Measurements from ENCODE around the gene LRRC75B.
"Not testable (repeated sequence)": the region's sequence is repeated elsewhere in the genome, so short reads cannot be mapped to it uniquely, and the experiment has no call there.

The LRRC75B gene

DNA sequence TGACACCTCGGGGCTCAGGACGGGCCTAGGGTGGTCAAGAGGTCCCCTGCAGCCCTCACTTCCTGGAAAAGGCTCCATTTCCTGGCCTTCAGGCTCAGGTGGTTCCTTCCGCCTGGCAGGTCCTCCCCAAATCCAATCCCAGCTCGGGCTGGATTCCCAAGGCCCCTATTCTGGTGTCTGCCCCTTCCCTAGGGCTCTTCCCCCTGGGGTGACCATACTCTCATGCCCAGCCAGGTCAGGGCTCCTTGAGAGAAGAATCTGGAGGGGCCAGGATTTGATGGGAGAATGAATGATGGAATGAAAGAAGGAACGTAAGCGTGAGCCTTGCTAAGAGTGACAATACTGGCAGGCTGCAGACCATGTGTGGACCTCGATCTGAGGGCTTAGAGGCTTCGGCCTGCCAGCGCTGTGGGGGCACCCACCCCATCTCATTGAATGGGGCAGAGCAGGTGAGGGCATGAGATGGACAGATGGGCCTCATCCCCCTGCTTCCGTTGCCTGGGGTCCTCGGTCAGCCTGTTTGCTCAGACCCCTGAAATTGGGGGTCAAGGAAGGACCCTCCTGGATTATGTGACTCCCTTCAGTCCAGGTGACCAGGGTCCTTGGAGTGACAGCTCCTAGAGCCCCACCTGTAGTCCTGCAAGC, 9.4 kb upstream of the LRRC75B start:
- not testable (repeated sequence) for DNase-seq

GRCh38 chr22:24601217-24602104, 8.6 kb upstream of the LRRC75B start:
- DNase-seq = peak; percentile 60 to 73

- not testable (repeated sequence) for DNase-seq
Measured at GRCh38 chr22:24599958-24600715, 7.3 kb upstream of the LRRC75B start.

GRCh38 chr22:24599514-24599913, 6.6 kb upstream of the LRRC75B start:
- no peak for DNase-seq

DNA sequence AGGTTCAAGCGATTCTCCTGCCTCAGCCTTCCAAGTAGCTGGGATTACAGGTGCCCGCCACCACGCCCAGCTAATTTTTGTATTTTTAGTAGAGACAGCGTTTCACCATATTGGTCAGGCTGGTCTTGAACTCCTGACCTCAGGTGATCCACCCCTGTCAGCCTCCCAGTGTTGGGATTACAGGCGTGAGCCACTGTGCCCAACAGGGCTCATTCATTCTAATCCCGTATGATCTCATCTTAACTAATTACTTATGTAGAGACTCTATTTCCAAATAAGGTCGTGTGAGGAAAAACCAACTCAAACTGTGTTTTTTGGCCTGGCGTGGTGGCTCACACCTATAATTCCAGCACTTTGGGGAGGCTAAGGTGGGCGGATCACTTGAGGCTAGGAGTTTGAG, 4.2 kb upstream of the LRRC75B start:
- DNase-seq = not testable (repeated sequence)

DNA sequence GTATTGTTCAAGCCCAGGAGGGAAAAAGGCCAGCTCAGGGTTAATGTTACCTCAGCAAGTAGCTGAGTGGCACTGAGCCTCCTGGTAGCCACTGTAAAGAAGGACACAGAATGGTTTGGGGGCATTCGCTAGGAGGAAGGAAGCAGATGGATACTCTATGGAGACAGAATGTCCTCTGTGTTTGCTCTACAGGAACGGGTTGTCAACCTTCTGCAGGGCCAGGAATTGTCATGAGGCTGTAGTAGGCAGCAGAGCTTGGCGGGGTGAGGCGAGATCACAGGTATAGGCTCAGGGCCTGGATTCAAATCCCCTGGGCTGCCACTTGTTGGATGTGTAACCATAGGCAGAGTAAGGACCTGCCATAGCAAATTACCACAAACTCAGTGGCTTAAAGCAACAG, 3.0 kb upstream of the LRRC75B start:
- DNase-seq = no peak

- no peak for DNase-seq
Measured at GRCh38 chr22:24595228-24595627, 2.4 kb upstream of the LRRC75B start.

DNA sequence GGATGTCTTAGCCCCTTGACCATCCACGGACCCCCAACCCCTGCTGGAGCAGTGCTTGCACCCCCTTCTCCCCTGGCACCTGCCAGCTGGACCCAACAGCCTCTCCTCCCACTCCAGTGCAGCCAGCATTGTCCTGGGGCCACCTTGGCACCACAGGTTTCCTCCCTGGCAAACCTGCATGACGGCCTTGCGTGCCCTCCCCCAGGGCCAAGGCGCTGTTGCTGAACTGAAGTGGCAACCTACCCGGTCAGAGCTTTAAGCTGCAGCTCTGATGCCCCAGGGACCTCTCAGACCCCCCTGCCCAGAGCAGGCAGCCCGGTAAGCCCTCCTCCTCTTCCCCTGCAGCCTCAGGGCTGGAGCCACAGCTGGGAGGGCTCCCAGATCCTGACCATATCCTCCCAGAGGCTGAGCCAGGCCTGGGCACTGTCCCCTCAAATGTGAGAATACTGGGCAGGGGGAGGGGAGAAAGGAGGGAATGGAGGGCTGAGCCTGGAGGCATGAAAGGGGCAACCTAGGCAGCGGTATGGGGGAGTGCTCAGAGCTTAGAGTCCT, 1.8 kb upstream of the LRRC75B start:
- DNase-seq = no peak

GRCh38 chr22:24593836-24594568, 1.1 kb upstream of the LRRC75B start:
- DNase-seq = no peak

DNA sequence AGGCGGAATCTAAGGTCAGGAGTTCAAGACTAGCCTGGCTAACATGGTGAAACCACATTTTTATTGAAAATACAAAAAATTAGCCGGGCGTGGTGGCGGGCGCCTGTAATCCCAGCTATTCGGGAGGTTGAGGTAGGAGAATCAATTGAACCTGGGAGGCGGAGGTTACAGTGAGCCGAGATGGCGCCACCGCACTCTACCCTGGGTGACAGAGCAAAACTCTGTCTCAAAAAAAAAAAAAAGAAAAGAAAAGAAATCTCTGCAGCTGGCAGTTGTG, 624 bp upstream of the LRRC75B start:
- DNase-seq = not testable (repeated sequence)

DNA sequence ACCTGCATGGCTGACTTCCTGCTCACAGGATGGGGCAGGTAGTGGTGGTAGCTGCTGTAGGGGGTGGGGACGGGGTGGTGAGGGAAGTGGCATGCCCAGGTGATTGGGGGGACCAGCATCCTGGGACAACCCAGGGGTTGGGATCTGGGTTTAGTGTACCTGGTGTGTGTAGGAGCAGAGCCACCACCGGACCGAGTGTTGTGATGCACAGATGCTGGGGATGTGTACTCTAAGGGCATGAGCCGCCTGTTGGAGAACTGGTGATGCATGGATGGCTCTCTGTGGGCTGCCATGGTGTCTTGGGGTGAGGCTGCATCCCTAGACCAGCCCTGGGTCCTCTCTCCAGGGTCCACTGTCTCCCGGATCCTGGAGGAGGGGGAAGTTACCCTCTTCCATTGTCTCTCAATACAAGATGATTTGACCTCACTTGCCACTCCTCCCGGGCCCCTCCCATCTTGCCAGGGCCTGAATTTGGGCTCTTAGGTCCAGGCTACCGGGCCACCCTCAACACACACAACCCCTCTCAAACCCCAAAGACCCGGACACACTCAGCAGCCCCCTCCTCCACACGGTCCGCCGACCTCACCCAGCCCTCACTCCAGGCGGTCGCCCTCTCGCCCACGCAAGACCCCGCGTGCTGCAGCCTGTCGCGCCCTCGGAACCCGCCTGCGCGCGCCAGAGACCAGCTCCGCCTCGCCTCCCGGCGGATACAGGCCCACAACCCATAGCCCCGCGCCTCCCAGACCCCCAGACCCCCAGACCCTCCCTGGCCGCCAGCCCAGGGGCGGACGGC, 619 bp downstream of the LRRC75B start:
- DNase-seq = no peak

GRCh38 chr22:24591286-24591830, 1.5 kb downstream of the LRRC75B start:
- DNase-seq = no peak

- no peak for DNase-seq
Measured at GRCh38 chr22:24590596-24591173, 2.2 kb downstream of the LRRC75B start.

DNA sequence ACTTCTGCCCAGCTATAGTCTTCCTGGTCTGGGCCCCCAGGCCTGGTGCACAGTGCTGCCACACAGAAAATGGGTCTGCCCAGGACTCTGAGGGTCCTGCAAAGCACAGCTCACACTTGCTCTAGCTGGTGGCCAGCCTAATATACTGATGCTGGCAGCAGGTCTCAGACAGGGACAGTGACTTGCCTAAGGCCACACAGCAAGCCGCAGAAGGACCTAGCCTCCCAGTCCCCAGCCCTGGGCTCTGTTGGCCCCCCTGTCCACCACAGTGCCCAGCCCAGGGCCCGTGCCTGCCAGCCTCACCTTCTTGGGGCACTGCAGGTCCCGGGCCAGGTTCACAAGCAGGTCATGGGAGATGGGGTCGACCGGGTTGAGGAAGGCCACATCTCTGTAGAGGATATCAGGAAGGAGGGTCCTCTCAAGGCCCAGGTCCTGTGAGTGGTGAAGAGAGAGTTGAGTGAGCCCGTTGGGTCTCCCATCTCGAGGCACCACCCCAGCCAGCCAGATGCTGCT, 3.3 kb downstream of the LRRC75B start:
- DNase-seq = no peak

DNA sequence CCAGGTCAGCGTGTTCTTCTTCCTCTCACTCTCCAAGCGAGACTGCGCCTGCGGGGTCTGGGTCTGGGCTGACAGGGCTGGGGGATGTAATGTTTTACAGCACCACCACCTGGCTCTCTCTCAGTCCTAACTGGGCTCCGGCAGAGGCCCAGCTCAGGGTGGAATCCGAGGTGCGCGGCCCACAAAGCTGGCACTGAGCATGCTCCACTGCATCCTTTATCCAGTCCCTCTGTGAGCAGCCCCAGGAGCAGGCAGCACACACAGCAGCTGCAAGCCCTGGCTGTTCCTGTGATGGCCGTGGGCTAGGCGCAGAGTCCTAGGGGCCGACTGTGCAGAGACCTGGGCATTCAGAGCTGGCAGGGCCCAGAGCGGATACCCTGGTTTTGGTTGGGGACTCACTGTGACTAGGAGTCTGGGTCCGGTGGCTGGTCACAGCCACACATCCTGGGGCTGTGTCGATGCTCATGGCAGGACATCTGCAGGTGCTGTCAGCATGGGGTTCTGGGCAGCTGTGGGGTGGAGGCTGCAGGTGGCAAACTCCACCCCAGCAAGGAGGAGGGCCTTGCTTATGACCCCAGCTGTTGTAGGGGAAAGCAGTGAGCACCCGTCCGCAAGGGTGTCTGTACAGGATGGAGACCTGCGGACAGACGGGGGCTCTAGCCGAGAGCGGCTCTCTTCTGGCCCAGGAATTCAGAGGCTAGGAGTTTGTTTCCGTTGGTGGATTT, 4.0 kb downstream of the LRRC75B start:
- no peak for DNase-seq

- no peak for DNase-seq
Measured at GRCh38 chr22:24588381-24588756, 4.5 kb downstream of the LRRC75B start.

- no peak for DNase-seq
Measured at GRCh38 chr22:24587948-24588347, 4.9 kb downstream of the LRRC75B start.

DNA sequence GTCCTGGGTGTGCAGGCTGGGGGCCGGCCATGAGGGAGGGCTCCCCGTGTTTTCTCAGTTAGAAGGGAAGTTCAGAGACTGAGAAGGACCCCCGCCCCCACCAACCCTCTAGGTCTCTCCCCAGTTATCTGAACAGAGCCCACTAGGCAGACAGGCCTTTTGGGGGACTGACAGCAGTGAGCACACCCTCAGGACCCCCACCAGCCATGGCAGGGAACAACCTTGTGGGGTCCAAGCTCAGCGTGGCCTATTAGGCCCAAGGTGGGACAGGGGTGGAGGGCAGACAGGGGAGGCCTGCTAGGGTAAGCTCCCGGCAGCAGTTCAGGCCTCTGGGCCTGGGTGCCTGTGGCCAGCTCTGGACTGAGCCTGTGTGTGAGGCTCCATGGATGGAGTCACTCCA, 5.6 kb downstream of the LRRC75B start:
- no peak for DNase-seq

DNA sequence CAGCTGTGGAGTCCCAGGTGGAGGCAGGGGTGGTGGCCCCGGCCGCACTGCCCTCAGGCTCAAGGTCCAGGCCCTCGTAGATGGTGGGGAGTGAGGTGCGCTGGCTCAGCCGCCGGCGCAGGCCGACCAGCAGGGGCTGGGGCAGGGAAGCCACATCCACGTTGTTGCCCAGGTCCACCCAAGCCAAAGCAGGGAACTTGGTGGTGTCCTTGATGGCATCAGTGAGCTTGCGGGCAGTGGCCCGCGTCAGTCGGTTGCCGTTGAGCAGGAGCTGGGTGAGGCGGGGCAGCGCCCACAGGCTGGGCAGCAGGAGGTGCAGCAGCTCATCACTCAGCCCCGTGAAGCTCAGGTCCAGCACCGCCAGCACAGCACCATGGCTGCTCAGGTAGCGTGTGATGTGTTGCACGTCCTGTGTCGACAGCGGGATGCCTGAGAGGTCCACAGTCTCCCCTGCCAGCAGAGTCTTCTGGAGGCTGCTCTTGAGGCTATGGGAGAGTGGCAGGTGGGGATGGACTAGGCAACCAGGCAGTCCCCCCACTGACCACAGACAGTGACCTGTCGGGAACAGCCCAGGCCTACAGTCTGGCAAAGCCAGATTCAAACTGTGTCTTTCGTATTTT, 6.8 kb downstream of the LRRC75B start:
- no peak for DNase-seq

GRCh38 chr22:24585461-24585860, 7.4 kb downstream of the LRRC75B start:
- DNase-seq = no peak

Measured in AML-193 (cell line).